Endothelial cell (in vitro differentiated cells): ENCODE data around the gene SECTM1. TPM values are rescaled to one million over a fixed set of nuclear protein-coding genes. Genes with fewer than 3 reads are reported as not detected.

Experiments
- DNase-seq: peaks from one replicate; pipeline ENCODE4 v3.0.0; 2021; ENCODE audit warnings: low spot score
- H3K27ac Mint-ChIP-seq: one replicate; pipeline ENCODE4 v1.8.0; 2021; ENCODE audit warnings: mixed read lengths, inconsistent platforms; ENCODE audit not compliant: unreplicated experiment
- H3K27me3 Mint-ChIP-seq: one replicate; pipeline ENCODE4 v1.8.0; 2021; ENCODE audit warnings: mild to moderate bottlenecking, moderate library complexity, mixed read lengths, inconsistent platforms; ENCODE audit not compliant: unreplicated experiment
- H3K36me3 Mint-ChIP-seq: one replicate; pipeline ENCODE4 v1.8.0; 2021; ENCODE audit warnings: mild to moderate bottlenecking, low read depth, mixed read lengths, inconsistent platforms; ENCODE audit not compliant: unreplicated experiment
- H3K4me1 Mint-ChIP-seq: one replicate; pipeline ENCODE4 v1.8.0; 2021; ENCODE audit warnings: mild to moderate bottlenecking, mixed read lengths, inconsistent platforms; ENCODE audit not compliant: unreplicated experiment
- H3K4me3 Mint-ChIP-seq: one replicate; pipeline ENCODE4 v1.8.0; 2021; ENCODE audit warnings: mild to moderate bottlenecking, mixed read lengths, inconsistent platforms; ENCODE audit not compliant: unreplicated experiment
- H3K9me3 Mint-ChIP-seq: one replicate; pipeline ENCODE4 v1.8.0; 2021; ENCODE audit warnings: mixed read lengths, inconsistent platforms; ENCODE audit not compliant: unreplicated experiment
- total RNA-seq: library from RNA; stranded (reverse); fragmentation: NEBNext Ultra II Directional; extraction: Animal tissue kit (Norgen Biotek cat#: 25700); gene quantifications from one replicate; pipeline ENCODE4 v1.2.1, GENCODE V29; 2021; ENCODE audit not compliant: unreplicated experiment
- TF ChIP-seq, protein P1 (sequence below): fragments of 200-600 bp; sonication (generic); IDR thresholded peaks from one replicate; pipeline ENCODE4 v1.5.0; 2021; ENCODE audit warnings: antibody characterized with exemption; ENCODE audit not compliant: unreplicated experiment

Gene SECTM1
- total RNA-seq, 1 donor from 2014 or later = not detected

DNA sequence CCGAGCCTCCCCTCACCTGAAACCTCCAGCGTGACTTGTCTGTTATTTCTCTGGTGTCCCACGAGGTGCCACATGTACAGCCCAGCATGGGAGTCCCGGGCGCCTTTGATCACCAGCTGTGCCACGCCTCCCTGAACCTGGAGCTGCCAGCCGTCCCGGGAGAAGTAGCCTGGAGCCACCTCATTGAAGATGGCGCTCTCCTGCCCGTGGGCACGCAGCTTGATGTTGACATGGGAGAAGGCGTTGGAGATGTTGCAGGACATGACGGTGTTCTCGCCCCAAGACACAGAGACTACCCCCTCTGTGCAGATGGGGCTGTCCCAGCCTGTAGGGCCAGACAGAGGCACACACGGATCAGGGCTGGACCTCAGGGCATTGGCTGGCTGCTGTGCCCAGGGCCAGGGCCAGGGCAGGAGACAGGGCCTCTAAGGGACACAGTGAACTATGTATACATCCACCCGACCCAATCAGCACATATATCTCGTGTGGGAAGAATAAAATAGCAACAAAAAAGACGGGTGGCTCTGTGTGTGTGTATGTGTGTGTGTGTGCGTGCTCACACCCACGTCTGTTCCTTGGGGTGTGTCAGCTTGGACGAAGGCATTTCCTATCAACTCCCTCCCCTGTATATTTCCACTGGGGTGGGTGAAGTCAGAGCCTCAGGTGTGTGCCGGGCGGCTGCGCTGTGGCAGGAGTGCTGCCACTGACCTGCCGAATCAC, 8.8 kb downstream of the SECTM1 start:
- Mint-ChIP-seq H3K36me3 (no peaks in the 10 kb centered on the region), H3K27me3 (peaks cover 11% of the 10 kb centered on the region), H3K4me3 (no peak overlapping the region), H3K9me3 (no peaks in the 10 kb centered on the region), H3K27ac (no peak overlapping the region), H3K4me1 (peaks cover 2% of the 10 kb centered on the region)
- no peak for DNase-seq
- TF ChIP-seq, protein P1, sequence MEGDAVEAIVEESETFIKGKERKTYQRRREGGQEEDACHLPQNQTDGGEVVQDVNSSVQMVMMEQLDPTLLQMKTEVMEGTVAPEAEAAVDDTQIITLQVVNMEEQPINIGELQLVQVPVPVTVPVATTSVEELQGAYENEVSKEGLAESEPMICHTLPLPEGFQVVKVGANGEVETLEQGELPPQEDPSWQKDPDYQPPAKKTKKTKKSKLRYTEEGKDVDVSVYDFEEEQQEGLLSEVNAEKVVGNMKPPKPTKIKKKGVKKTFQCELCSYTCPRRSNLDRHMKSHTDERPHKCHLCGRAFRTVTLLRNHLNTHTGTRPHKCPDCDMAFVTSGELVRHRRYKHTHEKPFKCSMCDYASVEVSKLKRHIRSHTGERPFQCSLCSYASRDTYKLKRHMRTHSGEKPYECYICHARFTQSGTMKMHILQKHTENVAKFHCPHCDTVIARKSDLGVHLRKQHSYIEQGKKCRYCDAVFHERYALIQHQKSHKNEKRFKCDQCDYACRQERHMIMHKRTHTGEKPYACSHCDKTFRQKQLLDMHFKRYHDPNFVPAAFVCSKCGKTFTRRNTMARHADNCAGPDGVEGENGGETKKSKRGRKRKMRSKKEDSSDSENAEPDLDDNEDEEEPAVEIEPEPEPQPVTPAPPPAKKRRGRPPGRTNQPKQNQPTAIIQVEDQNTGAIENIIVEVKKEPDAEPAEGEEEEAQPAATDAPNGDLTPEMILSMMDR = no peak

DNA sequence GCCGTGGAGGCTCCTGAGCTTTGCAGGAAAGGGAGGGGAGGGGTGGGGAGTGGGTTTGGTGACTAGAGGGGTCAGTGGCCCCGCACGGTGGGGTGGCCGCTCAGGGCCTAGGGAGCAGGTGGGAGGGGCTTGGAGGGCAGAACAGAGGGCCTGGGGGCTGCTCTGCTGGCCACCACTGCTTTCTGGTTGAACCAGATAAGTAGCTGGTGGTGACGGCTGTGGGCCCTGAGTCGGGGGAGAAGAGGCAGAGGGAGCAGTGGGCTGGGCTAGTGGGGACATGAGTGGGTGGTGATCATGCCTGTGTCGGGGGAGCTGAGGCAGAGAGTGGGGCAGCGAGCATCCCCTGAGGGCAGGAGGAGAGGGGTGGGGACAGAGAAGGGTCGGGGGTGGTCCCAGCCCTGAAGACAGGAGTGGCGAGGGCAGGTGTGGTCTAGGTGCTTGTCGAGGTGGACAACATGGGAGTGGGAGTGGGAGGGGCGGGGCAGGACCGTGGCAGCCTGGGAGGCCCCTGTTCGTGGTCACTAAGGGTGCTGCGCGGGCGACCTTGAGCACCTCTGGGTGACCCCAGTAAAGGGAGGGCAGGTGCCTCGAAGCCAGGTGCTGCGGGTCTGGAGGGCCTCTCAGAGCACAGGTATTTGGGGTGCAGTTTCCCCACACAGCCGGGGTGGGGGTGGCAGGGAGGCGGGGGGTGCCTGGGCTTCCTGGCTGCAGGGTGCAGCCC, 9.9 kb downstream of the SECTM1 start:
- H3K4me3 Mint-ChIP-seq = no peak overlapping the region
- H3K4me1 Mint-ChIP-seq = peaks cover 2% of the 10 kb centered on the region
- TF ChIP-seq, protein P1 = no peak
- peaks cover 7% of the 10 kb centered on the region for H3K27me3 Mint-ChIP-seq
- H3K36me3 Mint-ChIP-seq = no peaks in the 10 kb centered on the region
- H3K9me3 Mint-ChIP-seq = no peaks in the 10 kb centered on the region
- no peak overlapping the region for H3K27ac Mint-ChIP-seq
- DNase-seq = no peak

DNA sequence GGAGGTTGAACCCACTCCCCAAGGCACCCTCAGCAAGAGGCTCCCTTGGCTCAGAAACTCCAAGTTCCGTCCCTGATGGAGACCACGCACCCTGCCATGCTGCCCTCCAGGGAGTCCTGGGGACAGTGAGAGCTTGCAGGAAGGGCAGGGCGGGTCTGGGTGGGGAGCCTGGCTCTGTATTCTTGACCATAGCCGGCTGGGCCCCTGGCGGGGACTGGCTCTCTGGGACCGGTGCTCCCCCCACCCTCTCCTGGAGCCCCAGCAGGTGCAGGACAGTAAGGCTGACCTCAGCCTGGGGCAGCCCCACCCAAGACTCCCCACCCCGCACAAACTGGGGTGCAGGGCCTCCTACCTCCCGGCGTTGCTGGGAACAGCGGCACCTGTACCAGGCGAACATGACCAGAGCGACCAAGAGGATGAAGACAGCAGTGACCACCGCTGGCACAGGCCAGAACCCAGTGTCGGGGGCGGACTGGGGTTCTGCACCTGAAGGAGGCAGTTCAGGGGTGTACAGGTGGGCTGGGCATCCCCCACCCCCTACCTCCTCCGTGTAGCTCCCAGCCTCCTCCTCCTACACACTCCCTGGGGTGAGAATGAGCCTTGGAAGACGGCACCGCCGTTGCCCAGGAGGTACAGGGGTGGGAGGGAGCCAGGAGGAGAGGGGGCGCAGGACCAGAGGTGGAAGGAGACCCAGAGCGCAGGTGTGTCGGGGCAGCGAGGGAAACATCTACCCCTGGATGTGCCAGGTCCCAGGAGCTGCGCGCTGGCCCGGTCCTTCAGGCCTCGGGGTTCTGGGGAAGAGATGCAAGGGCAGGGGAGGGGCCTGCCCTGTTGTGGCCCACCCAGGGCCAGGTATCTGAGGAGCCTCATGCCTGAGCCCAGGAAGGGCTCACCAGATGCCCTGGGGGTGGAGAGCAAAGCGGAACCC, 10.8 kb downstream of the SECTM1 start:
- Mint-ChIP-seq H3K4me3 (no peak overlapping the region), H3K27ac (no peak overlapping the region), H3K9me3 (no peaks in the 10 kb centered on the region), H3K27me3 (peaks cover 7% of the 10 kb centered on the region), H3K36me3 (no peaks in the 10 kb centered on the region), H3K4me1 (peaks cover 2% of the 10 kb centered on the region)
- no peak for DNase-seq
- TF ChIP-seq, protein P1 = no peak

DNA sequence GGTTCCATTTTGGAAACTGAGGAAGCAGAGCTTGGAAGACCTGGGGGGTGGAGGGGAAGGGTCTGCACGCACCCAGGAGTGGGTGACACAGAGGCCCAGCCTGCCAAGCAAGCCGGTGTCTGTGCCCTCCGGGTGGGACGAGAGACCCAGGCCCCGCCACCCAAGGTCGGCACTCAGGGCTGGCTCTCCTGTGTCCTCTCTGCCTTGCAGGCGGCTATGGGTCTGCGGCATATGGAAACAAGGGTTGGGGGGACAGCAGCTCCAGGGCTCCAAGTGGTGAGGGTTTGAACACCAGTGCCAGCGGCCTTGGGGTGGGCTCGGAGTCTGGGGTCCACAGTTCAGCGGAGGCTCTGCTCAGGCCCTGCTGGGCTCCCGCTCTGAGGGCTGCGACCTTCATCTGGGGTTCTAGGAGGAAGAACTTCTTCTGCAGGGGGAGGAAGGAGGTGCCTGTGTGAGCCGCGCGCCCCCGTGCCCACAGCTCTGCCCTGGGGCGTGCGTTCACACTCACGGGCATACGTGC, 11.6 kb downstream of the SECTM1 start:
- TF ChIP-seq, protein P1 = no peak
- Mint-ChIP-seq H3K4me3 (no peak overlapping the region), H3K36me3 (no peaks in the 10 kb centered on the region), H3K9me3 (no peaks in the 10 kb centered on the region), H3K27ac (no peak overlapping the region), H3K4me1 (peaks cover 2% of the 10 kb centered on the region), H3K27me3 (peaks cover 7% of the 10 kb centered on the region)
- no peak for DNase-seq
